ENCODE data around the gene LPCAT1. TPM values are rescaled to one million over a fixed set of nuclear protein-coding genes. Genes with fewer than 3 reads are reported as not detected.

Gene LPCAT1
- total RNA-seq, 4 donors from 2014 or later: 10.4 to 13.2 (median 12.3) TPM

DNA sequence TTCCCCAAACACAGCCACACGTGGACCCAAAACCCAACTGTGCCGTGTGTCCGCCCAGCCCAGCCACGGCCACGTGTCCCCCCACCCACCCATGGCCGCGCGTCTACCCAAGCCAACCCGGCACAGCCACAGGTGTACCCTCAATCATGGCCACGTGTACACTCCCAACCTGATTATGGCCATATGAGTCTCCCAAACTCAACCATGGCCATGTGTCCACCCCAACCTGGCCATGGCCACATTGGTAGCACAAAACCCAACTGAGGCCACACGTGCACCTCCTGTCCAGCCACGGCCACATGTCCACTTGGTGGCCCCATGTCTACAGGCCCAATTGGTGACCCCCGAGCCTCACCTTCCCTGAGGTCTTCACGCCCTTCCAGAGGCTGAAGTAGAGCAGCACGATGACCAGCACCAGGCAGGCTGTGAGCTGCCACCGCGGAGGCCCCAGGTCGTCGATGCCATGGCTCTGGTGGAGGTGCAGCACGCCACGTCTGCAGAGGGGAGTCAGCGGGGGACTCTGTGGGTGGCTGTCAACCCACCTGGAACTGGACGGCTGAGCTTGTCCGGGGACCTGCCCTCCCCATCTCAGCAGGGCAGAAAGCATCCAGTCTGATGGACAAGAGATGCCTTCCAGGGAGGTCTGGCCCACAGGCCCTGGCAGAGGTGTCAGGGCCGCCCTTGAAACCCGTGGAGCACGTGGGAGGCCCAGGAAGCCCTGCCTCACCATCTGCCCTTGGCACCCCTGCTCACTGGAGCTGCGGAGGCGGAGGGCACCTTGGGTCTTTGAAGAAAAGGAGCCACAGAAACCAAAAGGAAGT, 102.0 kb downstream of the LPCAT1 start:
- TF ChIP-seq, protein P1, sequence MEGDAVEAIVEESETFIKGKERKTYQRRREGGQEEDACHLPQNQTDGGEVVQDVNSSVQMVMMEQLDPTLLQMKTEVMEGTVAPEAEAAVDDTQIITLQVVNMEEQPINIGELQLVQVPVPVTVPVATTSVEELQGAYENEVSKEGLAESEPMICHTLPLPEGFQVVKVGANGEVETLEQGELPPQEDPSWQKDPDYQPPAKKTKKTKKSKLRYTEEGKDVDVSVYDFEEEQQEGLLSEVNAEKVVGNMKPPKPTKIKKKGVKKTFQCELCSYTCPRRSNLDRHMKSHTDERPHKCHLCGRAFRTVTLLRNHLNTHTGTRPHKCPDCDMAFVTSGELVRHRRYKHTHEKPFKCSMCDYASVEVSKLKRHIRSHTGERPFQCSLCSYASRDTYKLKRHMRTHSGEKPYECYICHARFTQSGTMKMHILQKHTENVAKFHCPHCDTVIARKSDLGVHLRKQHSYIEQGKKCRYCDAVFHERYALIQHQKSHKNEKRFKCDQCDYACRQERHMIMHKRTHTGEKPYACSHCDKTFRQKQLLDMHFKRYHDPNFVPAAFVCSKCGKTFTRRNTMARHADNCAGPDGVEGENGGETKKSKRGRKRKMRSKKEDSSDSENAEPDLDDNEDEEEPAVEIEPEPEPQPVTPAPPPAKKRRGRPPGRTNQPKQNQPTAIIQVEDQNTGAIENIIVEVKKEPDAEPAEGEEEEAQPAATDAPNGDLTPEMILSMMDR (IDR thresholded peaks at IDR 0.05): no peak
- TF ChIP-seq POLR2A (IDR thresholded peaks at IDR 0.05): no peak
- DNase-seq (ENCODE audit: low spot score in 2 of 2): no peak
- 89 to 90% methylated on average over 20 to 29 of the region's 29 CpGs for WGBS, 2 donors
- intact Hi-C loops (cut with DNase I; ENCODE audit: low total_unique reads): no loop called here
- no peak overlapping the region for H3K4me3 ChIP-seq (ENCODE audit: low read depth, poor library complexity, severe bottlenecking)

DNA sequence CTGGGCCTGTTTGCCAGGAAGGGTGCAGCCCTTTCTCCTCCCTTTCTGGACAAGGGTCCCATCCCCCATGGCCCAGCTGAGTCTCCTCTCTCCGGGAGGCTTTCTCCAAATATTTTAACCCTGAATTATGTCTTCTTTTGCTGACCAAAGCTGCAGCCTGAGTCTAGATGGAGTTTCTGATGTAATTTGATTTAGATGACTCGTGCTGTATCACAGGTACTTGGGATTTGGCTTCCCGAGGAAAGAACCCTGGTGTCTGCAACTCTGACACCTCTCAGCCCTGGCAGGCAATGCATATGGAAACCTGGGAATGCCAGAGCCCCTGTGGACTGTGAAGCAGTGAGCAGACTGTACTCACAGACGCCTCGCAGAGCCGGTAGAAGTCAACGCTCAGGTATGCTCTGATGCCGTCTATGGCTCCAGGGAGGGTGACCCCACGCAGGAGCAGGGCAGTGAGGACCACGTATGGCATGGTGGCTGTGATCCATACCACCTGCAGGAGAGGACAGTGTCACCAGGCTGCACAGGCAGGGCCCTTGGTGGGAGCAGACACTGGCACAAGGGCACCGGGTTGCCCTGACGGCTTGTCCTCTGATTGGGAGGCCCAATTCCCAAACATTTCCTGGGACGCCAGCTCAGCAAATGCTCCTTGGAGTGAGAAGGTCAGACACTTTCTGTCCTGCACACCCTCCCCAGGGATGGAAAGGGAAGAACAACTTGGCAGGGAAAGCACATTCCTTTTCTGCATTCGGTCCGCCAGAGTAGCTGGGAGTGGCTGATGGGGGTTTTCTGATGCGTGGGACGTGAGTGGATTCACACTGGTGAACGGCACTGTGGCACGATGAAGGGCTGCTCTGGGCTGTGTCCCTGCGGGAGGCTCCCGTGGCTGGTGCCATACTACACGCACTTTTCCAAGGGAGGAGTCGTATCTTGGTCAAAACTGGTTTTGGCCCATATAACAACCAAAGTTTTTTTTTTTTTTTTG, 103.3 kb downstream of the LPCAT1 start:
- no peak for TF ChIP-seq POLR2A (IDR thresholded peaks at IDR 0.05)
- TF ChIP-seq, protein P1 (IDR thresholded peaks at IDR 0.05): no peak
- intact Hi-C loops (cut with DNase I; ENCODE audit: low total_unique reads): no loop called here
- whole genome bisulfite sequencing, 2 donors: 61 to 68% methylated on average over 23 of the region's 23 CpGs

DNA sequence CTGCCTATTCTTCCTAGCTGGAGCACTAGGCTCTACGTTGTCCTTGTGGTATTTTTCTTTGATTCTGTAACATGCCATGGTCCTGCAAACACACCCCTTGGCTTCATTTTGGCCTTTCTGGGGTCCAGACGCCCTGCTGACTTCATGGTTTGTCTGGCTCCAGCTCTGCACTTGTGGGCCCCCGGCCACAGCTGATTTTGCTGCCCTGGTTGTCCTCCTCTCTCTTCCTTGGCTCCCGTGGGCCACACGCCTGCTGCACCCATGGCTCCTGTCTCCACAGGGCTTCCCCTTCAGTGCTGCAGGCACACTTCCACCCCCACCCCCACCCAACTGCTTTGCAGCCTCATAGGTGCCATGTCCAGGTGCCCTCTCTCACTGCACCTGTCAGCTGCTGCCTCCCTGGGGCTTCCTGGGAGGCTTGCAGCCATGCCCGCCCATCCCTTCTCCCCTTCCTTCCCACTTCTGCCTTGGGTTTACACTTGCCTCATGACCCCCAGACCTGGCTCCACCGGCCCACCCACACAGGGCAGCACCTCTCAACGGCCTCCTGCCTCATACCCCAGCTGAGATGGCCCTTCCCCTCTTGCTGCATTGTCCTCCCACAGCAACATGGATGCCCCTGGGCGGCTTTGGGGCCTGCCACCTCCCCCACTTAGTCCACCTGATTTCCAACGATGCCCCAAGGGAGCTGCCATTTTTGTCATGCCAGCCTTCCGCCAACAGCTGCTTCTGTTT, 104.1 kb downstream of the LPCAT1 start:
- intact Hi-C loops (cut with DNase I; ENCODE audit: low total_unique reads): no loop called here
- H3K4me3 ChIP-seq (ENCODE audit: low read depth, poor library complexity, severe bottlenecking): no peak overlapping the region
- 67 to 71% methylated on average over 11 of the region's 11 CpGs for WGBS, 2 donors
- no peak for DNase-seq (ENCODE audit: low spot score in 2 of 2)
- TF ChIP-seq, protein P1 (IDR thresholded peaks at IDR 0.05): no peak
- no peak for TF ChIP-seq POLR2A (IDR thresholded peaks at IDR 0.05)

More for the DNA sequence above, 103.3 kb downstream of the LPCAT1 start:
- no peak for DNase-seq (ENCODE audit: low spot score in 2 of 2)
- no peak overlapping the region for H3K4me3 ChIP-seq (ENCODE audit: low read depth, poor library complexity, severe bottlenecking)

DNA sequence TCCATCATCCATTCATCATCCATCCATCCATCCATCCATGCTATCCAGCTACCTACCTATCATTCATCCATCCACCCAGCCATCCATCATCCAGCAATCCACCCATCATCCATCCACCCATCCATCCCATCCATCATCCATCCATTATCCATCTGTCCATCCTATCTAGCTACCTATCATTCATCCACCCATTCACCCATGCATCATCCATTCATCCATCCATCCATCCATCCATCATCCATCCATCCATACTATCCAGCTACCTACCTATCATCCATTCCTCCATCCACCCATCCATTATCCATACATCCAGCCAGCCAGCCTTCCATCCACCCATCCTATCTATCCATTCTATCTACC, 104.9 kb downstream of the LPCAT1 start:
- no peak overlapping the region for H3K4me3 ChIP-seq (ENCODE audit: low read depth, poor library complexity, severe bottlenecking)
- no peak for DNase-seq (ENCODE audit: low spot score in 2 of 2)
- intact Hi-C loops (cut with DNase I; ENCODE audit: low total_unique reads): no loop called here
- TF ChIP-seq POLR2A (IDR thresholded peaks at IDR 0.05): no peak
- TF ChIP-seq, protein P1 (IDR thresholded peaks at IDR 0.05): no peak

DNA sequence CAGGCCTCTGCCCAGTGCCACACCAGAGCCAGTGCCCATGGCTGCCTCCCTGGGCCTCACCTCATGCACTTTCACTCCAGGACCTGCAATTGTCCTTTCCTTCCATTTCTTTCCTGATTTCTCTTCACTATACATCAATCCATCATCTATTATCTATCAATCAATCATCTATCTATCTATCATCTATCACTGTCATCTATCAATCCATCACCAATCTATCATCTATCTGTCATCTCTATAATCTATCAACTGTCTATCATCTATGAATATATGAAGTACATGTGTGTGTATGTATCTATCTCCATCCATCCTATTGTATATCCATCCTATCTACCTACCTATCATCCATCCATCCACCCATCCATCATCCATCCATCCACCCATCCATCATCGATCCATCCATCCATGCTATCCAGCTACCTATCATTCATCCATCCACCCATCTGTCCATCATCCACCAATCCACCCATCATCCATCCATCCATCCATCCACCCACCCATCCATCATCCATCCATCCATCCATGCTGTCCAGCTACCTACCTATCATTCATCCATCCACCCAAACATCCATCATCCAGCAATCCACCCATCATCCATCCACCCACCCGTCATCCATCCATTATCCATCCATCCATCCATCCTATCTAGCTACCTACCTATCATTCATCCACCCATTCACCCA, 105.4 kb downstream of the LPCAT1 start:
- no peak for TF ChIP-seq POLR2A (IDR thresholded peaks at IDR 0.05)
- TF ChIP-seq, protein P1 (IDR thresholded peaks at IDR 0.05): no peak
- DNase-seq (ENCODE audit: low spot score in 2 of 2): no peak
- no peak overlapping the region for H3K4me3 ChIP-seq (ENCODE audit: low read depth, poor library complexity, severe bottlenecking)
- intact Hi-C loops (cut with DNase I; ENCODE audit: low total_unique reads): no loop called here
- 84 to 92% methylated on average over 2 of the region's 2 CpGs for WGBS, 2 donors

Data from lower leg skin (tissue), 4 donors.